ENCODE measurements around the gene ITGAL.

The ITGAL gene

GRCh38 chr16:30567160-30567990 lies 94.8 kb downstream of the ITGAL start:
- no peak for TF ChIP-seq CTCF (IDR thresholded peaks at IDR 0.05; ENCODE audit: borderline replicate concordance, insufficient read depth, low read depth, low read length)
- H3K4me3 ChIP-seq (ENCODE audit: low read depth, low read length): no peak overlapping the region

- no peak overlapping the region for H3K4me3 ChIP-seq (ENCODE audit: low read depth, low read length)
- TF ChIP-seq CTCF (IDR thresholded peaks at IDR 0.05; ENCODE audit: borderline replicate concordance, insufficient read depth, low read depth, low read length): no peak
These were observed 95.6 kb downstream of the ITGAL start for GRCh38 chr16:30567991-30568638.

GRCh38 chr16:30569281-30569680 lies 96.7 kb downstream of the ITGAL start:
- no peak overlapping the region for H3K4me3 ChIP-seq (ENCODE audit: low read depth, low read length)
- no peak for TF ChIP-seq CTCF (IDR thresholded peaks at IDR 0.05; ENCODE audit: borderline replicate concordance, insufficient read depth, low read depth, low read length)

- no peak overlapping the region for H3K4me3 ChIP-seq (ENCODE audit: low read depth, low read length)
- no peak for TF ChIP-seq CTCF (IDR thresholded peaks at IDR 0.05; ENCODE audit: borderline replicate concordance, insufficient read depth, low read depth, low read length)
These were observed 97.4 kb downstream of the ITGAL start for GRCh38 chr16:30569746-30570635.

- no peak for TF ChIP-seq CTCF (IDR thresholded peaks at IDR 0.05; ENCODE audit: borderline replicate concordance, insufficient read depth, low read depth, low read length)
- peak overlapping the region; percentile 82 for H3K4me3 ChIP-seq (ENCODE audit: low read depth, low read length)
These were observed 98.3 kb downstream of the ITGAL start for GRCh38 chr16:30570636-30571444.
